ENCODE measurements around the gene CTNS.
A peak's percentile ranks its signal among the peaks of the same experiment; 100 is the strongest.

The CTNS gene

DNA sequence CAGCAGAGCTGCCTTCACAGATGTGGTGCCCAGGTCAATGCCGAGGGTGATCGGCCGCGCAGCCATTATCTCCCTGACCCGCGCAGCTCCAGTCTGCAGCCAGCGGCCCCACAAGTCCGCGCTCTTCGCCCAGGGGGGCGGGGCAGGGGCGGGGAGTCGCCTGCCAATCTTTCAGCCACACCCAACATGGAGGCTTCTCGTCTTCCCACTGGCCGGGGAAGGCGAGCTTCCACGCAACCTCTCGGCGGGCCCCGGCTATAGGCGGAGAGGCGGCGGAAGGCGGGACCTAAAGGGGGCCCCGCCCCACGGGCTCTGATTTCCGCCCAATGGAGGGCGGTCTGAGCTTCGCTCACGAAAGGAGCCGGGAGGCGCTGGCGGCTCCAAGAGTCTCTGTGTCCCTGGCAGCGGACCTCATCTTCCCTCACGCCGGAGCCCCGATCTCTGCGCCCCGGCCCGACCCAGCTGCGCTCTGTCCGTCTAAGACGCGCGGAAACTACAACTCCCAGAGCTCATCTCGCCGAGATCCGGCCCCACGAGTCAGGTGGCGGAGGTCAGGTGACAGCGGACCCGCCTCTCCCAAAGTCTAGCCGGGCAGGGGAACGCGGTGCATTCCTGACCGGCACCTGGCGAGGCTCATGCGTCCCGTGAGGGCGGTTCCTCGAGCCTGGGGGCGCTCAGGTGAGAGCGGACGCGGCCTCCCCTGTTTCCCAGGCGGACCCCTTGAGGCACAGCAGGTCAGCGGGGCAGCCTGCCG lies at the start of gene CTNS, which contains the start of gene SHPK:
Gene CTNS (plus strand): TSS at position 607 of the 754 bp plus-strand sequence. CDS start 3,447 bp downstream, outside the sequence.
Gene SHPK (minus strand): TSS at position 97 of the 754 bp plus-strand sequence. CDS start 31 bp downstream, at position 66.
- peak; percentile 90 to 92 (median 90) for DNase-seq

DNA sequence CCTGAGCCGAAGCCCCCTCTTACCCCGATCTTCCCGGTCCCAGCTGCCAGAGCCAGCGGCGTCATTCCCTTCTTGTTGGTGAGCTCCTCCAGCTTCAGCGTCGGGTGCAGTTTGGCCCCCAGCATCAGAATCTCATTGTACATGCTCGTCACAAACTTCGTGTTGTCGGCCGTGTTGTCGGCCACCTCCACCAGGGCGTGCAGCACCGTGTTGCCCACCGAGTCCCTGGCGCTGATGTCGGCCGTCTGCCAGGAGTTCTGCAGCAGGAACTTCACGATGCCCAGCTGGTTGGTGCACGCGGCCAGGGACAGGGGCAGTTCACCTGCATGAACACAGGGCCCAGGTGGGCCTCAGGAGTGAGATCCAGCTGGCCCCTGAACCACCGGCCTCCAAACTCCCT lies 46.8 kb upstream of the CTNS start:
- DNase-seq: no peak

DNA sequence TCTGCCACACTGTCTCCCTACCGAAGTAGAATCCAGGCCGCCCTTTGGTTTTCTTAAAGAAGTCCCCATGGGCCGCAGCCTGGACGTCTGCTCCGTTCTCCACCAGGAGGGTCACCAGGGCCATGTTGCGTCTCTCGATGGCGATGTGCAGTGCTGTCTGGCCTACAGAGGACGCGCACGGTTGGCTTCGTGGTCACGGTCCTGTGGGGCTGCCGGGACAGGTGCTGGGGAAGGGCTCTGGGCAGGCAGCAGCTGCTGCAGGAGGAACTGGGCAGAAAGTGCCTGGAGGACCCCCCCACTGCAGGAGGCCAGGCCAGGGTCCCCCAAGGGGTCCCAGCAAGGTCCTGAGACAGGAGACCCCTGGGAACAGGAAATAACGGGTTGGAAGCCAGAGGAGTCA lies 46.3 kb upstream of the CTNS start:
- DNase-seq: no peak

DNA sequence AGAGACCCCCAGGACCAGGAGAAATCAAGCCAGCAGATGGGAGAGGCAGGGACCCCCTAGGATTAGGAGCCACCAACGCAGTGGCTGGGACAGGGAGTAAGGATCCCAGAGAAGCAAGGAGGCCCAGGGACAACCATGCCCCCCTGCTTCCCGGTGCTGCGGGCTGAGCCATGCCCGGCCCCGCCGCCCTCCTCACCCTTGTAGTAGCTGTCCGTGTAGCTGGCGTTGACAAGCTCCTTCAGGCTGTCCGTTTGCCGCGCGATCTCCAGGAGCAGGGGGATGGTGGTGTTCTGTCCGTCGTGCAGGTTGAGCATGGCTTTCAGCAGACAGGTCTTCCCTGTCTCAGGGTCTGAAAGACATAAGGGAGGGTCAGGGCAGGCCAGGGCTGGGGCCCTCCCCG lies 45.8 kb upstream of the CTNS start:
- DNase-seq: no peak

DNA sequence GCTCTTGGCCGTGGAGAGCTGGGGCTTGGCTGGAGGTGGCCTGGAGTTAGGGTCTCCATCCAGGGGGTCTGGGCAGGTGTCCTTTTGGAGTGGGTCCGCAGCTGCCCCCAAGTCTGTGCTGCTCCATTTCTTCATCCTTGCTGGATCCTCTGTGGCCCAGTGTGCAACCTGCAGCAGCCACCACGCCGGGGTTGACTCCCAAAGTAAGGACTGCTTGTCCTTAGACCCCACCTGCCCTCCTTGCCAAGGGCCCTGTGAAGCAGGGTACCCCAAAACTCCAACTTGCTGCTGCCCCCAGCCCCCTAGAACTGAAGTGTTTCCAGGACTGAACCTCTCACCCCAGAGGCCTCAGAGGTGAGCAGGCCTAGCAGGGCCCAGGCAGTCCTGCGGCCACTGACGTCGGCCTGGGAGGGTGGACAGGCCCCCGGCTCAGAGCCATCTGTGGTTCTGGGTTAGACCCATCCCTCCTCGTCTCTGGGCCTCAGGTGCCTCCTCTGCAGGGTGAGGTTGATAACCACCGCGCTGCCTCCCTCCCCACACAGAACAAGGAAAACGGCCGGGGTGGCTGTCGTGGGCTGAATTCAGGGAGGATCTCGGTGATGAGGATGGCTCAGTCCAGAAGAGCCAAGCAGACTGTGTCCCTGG lies 44.2 kb upstream of the CTNS start:
- DNase-seq: no peak

DNA sequence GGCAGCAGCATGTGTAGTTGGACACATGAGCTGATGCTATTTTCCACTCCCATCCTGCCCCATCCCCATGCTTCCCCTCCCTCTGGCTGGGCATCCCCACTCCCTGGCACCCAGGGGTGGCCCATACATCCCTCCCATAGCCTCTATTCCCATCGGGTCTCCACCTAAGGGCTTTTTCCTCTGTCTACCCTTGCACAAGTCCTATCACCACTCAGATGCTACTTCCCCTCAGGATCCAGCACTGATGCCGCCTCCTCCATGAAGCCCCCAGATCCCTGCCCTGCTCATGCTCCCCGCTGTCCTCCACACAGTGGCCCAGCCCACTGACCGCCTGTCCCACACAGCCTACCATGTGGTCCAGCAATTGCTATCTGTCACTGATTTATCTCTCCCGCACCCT lies 43.2 kb upstream of the CTNS start:
- DNase-seq: no peak

DNA sequence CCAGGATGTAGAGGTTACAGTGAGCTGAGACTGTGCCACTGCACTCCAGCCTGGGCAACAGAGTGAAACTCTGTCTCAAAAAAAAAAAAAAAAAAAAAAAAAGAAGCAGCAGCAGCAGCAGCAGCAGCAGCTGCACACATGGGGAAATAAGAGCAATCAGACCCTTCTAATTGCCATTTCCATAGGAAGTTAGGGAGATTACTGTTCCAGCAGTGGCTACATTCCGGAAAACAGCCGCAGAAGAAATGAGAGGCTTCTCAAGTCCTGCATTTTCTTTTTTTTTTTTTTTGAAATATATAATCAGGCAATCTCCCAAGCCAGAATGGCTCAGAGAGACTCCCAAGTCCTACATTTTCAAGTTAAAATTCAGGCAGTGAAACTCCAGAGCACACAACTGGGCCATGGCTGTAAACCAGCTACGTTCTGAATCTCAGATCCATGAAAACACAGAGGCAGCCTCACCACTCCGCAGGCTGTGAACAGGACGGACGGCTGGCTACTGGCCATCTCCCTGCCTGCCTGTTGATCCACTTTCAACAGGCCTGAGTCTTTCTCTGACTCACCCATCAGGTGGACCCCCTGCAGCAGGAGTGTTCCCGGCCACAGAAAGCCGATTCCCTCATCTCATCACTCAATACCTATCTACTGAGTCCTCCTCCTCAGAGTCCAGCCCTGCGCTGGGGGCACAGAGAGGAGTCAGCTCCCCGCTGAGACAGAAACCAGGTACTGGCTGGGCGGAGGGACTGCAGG lies 42.3 kb upstream of the CTNS start:
- no peak for DNase-seq

DNA sequence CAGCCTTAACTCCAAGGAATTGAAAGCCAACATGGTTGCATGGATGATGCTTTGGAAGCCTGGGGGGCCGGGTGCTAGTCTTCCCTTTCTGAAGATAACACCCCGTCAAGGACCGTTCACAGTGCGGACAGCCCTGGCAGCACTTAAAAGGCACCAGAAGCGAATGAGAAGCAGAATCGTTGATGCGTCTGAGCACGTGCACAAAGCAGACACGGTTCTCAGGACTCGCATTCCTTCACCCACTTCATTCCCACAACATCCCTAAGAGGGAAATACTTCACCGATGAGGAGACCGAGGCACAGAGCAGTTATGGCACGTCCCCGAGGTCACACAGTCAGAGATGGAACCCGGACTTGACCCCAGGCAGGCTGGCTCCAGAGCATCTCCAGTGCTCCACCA lies 41.6 kb upstream of the CTNS start:
- DNase-seq: no peak

DNA sequence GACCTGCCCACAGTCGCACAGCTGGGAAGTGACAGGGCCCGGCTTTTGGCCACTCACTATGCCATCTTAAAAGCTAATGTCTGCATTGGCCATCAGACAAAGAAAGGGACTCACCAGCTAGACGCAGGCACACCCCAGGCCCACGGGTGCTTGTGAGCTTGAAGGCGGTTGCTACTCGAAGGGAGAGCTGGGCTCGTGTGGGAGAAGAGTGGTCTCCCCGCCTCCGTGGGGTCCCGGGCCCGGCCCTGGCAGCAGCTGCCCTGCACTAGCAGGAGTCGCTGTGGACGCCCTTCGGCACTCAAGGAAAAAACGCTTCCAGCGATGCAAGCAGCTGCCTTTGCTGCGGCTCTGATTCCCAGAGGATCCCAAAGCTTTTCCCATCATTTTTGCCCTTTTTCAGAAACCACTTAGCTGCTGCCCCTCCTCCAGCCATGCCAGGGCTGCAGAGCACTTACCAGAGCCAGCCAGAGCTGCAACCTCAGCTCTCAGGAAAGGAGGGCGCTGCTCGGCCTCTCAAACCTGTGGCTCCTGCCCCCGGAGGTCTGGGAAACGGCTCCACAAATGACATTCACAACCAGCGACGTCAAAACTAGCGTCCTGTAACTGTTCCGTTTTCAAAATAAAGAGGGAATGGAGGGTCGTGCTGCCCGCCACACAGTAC lies 39.6 kb upstream of the CTNS start:
- no peak for DNase-seq

- no peak for DNase-seq
Measured at GRCh38 chr17:3598078-3598477, 38.5 kb upstream of the CTNS start.

GRCh38 chr17:3600529-3601205 lies 35.9 kb upstream of the CTNS start:
- DNase-seq: no peak

DNA sequence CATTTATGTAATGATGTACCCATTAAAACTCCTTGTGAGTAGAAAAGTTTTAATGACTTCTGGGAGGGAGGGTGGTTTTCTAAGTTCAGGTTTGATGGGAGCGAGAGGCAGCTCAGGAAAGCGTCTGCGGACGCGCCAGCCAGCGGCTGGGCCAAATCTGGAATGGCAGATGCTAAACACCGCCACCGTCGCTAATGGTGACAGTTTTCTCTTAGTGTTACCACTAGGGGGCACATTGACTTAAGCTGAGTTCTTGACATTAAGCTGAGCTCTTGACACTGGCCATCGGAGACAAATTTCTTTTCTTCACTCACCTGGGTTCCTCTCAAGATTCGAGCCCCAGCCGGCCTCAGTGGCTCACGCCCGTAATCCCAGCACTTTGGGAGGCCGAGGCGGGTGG lies 34.1 kb upstream of the CTNS start:
- DNase-seq: no peak

- DNase-seq: no peak
Measured at GRCh38 chr17:3603119-3603869, 33.3 kb upstream of the CTNS start.

DNA sequence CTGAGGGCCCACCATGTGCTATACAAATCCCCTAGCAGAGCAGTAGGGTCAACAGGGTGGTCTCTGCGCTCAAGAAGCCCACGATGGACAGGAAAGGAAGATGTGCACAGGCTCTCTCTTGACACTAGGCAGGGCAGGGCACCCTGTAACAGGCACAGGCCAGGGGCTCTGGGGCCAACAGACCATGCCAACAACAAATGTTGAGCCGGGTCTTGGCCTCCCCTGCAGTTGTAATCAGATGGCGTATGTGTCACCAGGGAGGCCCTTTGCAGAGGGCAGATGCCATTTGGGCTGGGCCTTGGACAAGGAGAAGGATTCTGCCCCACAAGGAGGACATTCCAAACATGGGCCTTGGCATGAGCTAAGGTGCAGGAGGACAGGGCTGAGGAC lies 32.7 kb upstream of the CTNS start:
- DNase-seq: no peak

GRCh38 chr17:3609689-3610088 lies 26.9 kb upstream of the CTNS start:
- no peak for DNase-seq

GRCh38 chr17:3610523-3610922 lies 26.0 kb upstream of the CTNS start:
- no peak for DNase-seq

DNA sequence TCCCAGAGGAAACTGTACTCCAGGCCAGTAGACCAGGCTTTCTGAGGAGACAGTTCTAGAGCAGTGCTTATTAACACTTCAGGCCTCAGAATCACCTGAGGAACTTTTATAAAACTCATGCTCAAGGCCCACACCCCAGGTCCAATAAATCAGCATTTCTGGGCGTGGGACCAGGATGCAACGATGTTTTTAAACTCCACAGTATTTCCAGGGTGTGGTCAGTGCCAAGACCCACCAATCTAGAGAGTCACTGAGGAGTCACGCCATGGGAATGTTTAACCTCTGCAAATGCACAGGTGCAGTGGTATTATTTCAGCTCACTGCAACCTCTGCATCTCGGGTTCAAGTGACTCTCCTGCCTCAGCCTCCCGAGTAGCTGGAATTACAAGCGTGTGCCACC lies 23.4 kb upstream of the CTNS start:
- no peak for DNase-seq

- no peak for DNase-seq
Measured at GRCh38 chr17:3615160-3615870, 21.2 kb upstream of the CTNS start.

GRCh38 chr17:3621146-3621720 lies 15.3 kb upstream of the CTNS start:
- DNase-seq: no peak

DNA sequence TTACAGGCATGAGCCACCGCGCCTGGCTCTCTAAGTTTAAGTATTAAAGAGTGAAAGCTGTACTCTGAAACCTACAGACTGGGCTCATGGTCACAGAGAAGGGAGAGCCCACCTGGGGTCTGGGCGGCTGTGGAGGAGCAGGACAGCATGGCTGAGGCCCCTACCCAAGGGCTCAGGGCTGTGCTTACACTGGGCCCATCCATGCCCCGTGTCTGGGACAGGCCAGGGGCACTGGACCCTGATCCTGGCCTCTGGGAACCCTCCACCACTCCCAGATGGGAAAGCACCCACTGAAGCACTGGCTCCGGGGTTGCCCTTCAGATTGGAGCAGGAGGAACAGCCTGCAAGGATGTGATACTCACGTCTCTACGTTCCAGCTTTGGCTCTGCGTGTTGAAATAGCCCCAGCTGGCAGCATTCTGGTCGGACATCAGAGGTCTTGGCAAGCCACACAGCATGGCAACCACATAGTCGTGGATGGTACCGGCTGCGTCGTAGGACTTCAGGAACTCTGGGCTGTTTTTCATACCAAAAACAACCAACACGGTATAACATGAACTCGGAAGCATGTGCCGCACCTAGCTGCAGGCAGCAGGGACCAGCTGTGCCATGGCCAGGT lies 13.5 kb upstream of the CTNS start:
- no peak for DNase-seq
